ENCODE results near the gene MEA1.
A peak's percentile ranks its signal among the peaks of the same experiment; 100 is the strongest.

MEA1 gene

DNA sequence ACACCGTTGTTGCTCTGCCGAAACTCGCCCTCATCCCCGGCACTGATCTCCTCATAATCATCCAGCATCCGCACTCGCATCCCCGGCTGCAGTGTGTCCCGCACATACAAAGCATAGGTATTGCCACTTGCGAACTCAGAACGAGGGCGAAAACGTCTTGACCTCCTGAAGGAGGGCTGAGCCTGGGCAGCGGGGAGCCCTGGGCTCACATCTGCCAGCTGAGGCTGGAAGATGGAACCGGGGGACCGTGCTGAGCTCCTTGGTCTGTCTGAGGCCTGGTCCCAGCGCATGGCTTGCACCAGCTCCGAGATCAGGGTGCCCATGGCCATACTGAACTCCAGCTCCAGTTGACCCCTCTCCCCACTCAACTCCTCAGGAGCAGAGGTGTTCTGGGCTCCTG, 37.2 kb upstream of the MEA1 start:
- H2AK5ac ChIP-seq (ENCODE audit: low read length): no peak overlapping the region
- H3K4me3 ChIP-seq (ENCODE audit: low read depth, low read length): peak overlapping the region; percentile 21
- H3K79me2 ChIP-seq (ENCODE audit: control insufficient read depth, insufficient read depth, low read length, poor library complexity): peaks cover 8% of the 10 kb centered on the region
- H3K9ac ChIP-seq (ENCODE audit: low read length): no peak overlapping the region
- no peak overlapping the region for H3K14ac ChIP-seq (ENCODE audit: low read length)
- H3K79me1 ChIP-seq (ENCODE audit: low read length): peaks cover 9% of the 10 kb centered on the region
- H3K9me3 ChIP-seq (ENCODE audit: insufficient read depth, low read depth, low read length): no peaks in the 10 kb centered on the region
- H3K27me3 ChIP-seq (ENCODE audit: insufficient read depth, low read length): no peaks in the 10 kb centered on the region
- no peak overlapping the region for H4K8ac ChIP-seq (ENCODE audit: low read depth, low read length)
- no peak overlapping the region for H4K91ac ChIP-seq (ENCODE audit: low read depth, low read length)
- no peak overlapping the region for H4K12ac ChIP-seq (ENCODE audit: low read depth, low read length)
- no peak overlapping the region for H3K23ac ChIP-seq (ENCODE audit: low read length)
- H3K27ac ChIP-seq (ENCODE audit: low read depth, low read length): no peak overlapping the region
- WGBS (ENCODE audit: extremely low coverage, insufficient coverage, insufficient read length): no CpG with 5 or more reads among the region's 17 CpGs
- H2BK5ac ChIP-seq (ENCODE audit: low read depth, low read length, poor library complexity): no peak overlapping the region
- peak overlapping the region; percentile 14 for H3K4me2 ChIP-seq (ENCODE audit: low read length)
- no peak overlapping the region for H2BK12ac ChIP-seq (ENCODE audit: low read length)
- peaks cover 47 to 53% of the 10 kb centered on the region in 2 experiments for H3K36me3 ChIP-seq (ENCODE audit: control insufficient read depth in 1 of 2, insufficient read depth in 2 of 2, low read length in 2 of 2)
- H3K18ac ChIP-seq (ENCODE audit: low read length): no peak overlapping the region
- no peak overlapping the region for H3K4ac ChIP-seq (ENCODE audit: low read depth, low read length)
- no peak overlapping the region for H2BK120ac ChIP-seq (ENCODE audit: insufficient read depth, low read length, poor library complexity)
- no peak overlapping the region for H2AFZ ChIP-seq (ENCODE audit: insufficient read depth, low read length, poor library complexity)
- no peak for DNase-seq
- H3K4me1 ChIP-seq (ENCODE audit: control insufficient read depth in 1 of 2, insufficient read depth in 2 of 2, low read length in 2 of 2): peaks cover 18 to 38% of the 10 kb centered on the region in 2 experiments

DNA sequence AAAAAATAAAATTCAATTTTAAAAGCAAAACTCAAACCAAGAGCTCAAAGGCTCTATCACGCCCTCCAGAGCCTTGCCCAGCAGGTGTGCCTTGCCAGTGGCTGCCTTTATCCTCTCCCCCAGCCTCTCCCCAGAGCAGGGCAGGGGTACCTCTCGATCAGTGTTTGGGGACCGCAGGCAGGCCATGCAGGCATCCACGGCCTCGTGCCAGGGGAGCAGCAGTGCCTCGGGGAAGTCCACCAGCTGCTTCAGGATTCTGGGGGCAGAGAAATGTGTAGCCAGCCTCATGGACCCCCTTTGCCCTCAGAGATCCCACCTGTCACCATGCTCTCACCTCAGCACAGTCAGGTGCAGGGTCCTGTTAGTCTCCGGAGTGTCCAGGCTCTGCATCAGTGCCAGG, 34.3 kb upstream of the MEA1 start:
- WGBS (ENCODE audit: extremely low coverage, insufficient coverage, insufficient read length): no CpG with 5 or more reads among the region's 7 CpGs
- Histone ChIP-seq H3K79me2 (ENCODE audit: control insufficient read depth, insufficient read depth, low read length, poor library complexity) (peaks cover 2% of the 10 kb centered on the region), H3K27me3 (ENCODE audit: insufficient read depth, low read length) (no peaks in the 10 kb centered on the region), H3K79me1 (ENCODE audit: low read length) (peaks cover 2% of the 10 kb centered on the region), H4K8ac (ENCODE audit: low read depth, low read length) (no peak overlapping the region), H3K9me3 (ENCODE audit: insufficient read depth, low read depth, low read length) (no peaks in the 10 kb centered on the region), H3K14ac (ENCODE audit: low read length) (no peak overlapping the region), H3K9ac (ENCODE audit: low read length) (no peak overlapping the region), H4K91ac (ENCODE audit: low read depth, low read length) (no peak overlapping the region), H3K27ac (ENCODE audit: low read depth, low read length) (no peak overlapping the region), H3K4me2 (ENCODE audit: low read length) (no peak overlapping the region), H2AFZ (ENCODE audit: insufficient read depth, low read length, poor library complexity) (no peak overlapping the region), H3K36me3 (ENCODE audit: control insufficient read depth in 1 of 2, insufficient read depth in 2 of 2, low read length in 2 of 2) (peaks cover 71 to 74% of the 10 kb centered on the region in 2 experiments), H2BK5ac (ENCODE audit: low read depth, low read length, poor library complexity) (no peak overlapping the region), H2BK12ac (ENCODE audit: low read length) (no peak overlapping the region), H2AK5ac (ENCODE audit: low read length) (no peak overlapping the region), H3K18ac (ENCODE audit: low read length) (no peak overlapping the region), H3K4me1 (ENCODE audit: control insufficient read depth in 1 of 2, insufficient read depth in 2 of 2, low read length in 2 of 2) (peaks cover 8 to 20% of the 10 kb centered on the region in 2 experiments), H3K23ac (ENCODE audit: low read length) (no peak overlapping the region), H3K4ac (ENCODE audit: low read depth, low read length) (no peak overlapping the region), H4K12ac (ENCODE audit: low read depth, low read length) (no peak overlapping the region), H2BK120ac (ENCODE audit: insufficient read depth, low read length, poor library complexity) (no peak overlapping the region), H3K4me3 (ENCODE audit: low read depth, low read length) (no peak overlapping the region)
- DNase-seq: no peak

DNA sequence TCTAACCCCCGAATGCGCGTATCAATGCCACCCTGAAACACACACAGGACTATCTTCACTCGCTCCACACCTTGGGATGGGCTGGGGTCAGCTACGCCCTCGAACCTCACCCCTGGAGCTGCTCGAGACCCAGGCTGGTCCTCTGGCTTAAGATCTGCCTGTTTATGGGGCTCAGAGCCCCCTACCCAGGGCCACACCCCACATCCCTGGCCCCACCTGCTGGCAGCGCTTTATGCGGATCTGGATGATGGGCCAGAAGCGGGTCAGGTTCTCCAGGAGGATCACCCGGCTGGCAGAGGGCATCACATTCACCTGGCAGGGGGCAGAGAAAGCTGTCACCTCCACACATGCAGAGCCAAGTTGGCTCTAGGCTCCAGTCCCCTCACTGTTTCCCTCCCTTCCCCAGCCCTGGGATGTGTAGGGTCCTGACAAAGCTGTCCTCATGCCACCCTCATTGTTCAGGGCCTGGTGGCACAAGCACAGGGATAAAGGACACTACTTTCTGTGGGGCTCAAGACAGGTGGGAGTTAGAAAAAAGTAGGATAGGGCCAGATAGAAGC, 31.7 kb upstream of the MEA1 start:
- H3K4me2 ChIP-seq (ENCODE audit: low read length): no peak overlapping the region
- H2BK5ac ChIP-seq (ENCODE audit: low read depth, low read length, poor library complexity): no peak overlapping the region
- no peak overlapping the region for H3K14ac ChIP-seq (ENCODE audit: low read length)
- H2AK5ac ChIP-seq (ENCODE audit: low read length): no peak overlapping the region
- H3K4me1 ChIP-seq (ENCODE audit: control insufficient read depth in 1 of 2, insufficient read depth in 2 of 2, low read length in 2 of 2): no peaks in the 10 kb centered on the region
- no peak overlapping the region for H3K18ac ChIP-seq (ENCODE audit: low read length)
- no peak for DNase-seq
- no peaks in the 10 kb centered on the region for H3K9me3 ChIP-seq (ENCODE audit: insufficient read depth, low read depth, low read length)
- H3K79me1 ChIP-seq (ENCODE audit: low read length): no peaks in the 10 kb centered on the region
- no peak overlapping the region for H4K91ac ChIP-seq (ENCODE audit: low read depth, low read length)
- H3K9ac ChIP-seq (ENCODE audit: low read length): no peak overlapping the region
- H3K79me2 ChIP-seq (ENCODE audit: control insufficient read depth, insufficient read depth, low read length, poor library complexity): no peaks in the 10 kb centered on the region
- H2BK120ac ChIP-seq (ENCODE audit: insufficient read depth, low read length, poor library complexity): no peak overlapping the region
- no peak overlapping the region for H4K8ac ChIP-seq (ENCODE audit: low read depth, low read length)
- H3K27me3 ChIP-seq (ENCODE audit: insufficient read depth, low read length): no peaks in the 10 kb centered on the region
- H3K4me3 ChIP-seq (ENCODE audit: low read depth, low read length): no peak overlapping the region
- peaks cover 71 to 74% of the 10 kb centered on the region in 2 experiments for H3K36me3 ChIP-seq (ENCODE audit: control insufficient read depth in 1 of 2, insufficient read depth in 2 of 2, low read length in 2 of 2)
- H2BK12ac ChIP-seq (ENCODE audit: low read length): no peak overlapping the region
- H3K23ac ChIP-seq (ENCODE audit: low read length): no peak overlapping the region
- WGBS (ENCODE audit: extremely low coverage, insufficient coverage, insufficient read length): no CpG with 5 or more reads among the region's 11 CpGs
- H3K4ac ChIP-seq (ENCODE audit: low read depth, low read length): no peak overlapping the region
- H3K27ac ChIP-seq (ENCODE audit: low read depth, low read length): no peak overlapping the region
- no peak overlapping the region for H4K12ac ChIP-seq (ENCODE audit: low read depth, low read length)
- H2AFZ ChIP-seq (ENCODE audit: insufficient read depth, low read length, poor library complexity): no peak overlapping the region

DNA sequence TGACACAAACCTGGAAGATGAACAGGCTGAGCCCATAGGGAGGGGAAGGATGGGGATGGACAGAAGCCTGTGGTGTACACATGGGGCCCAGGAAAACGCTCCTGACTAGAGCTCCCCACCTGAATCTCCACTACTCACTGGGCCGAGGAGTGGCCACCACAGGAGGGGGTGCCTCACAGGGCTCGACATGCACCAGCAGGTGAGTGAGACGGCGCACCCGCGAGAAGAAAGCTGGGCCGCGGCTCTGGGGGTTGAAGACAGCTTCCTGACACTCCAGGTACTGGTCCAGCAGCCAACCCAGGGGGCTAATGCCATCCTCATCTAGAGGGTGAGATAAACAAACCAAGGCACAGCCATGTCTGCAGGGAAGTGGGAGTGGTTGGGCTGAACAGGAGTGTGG, 29.6 kb upstream of the MEA1 start:
- no peak overlapping the region for H3K9ac ChIP-seq (ENCODE audit: low read length)
- H2BK12ac ChIP-seq (ENCODE audit: low read length): no peak overlapping the region
- no peak overlapping the region for H3K18ac ChIP-seq (ENCODE audit: low read length)
- H2BK120ac ChIP-seq (ENCODE audit: insufficient read depth, low read length, poor library complexity): no peak overlapping the region
- H3K79me2 ChIP-seq (ENCODE audit: control insufficient read depth, insufficient read depth, low read length, poor library complexity): no peaks in the 10 kb centered on the region
- DNase-seq: no peak
- H3K27ac ChIP-seq (ENCODE audit: low read depth, low read length): no peak overlapping the region
- H2AK5ac ChIP-seq (ENCODE audit: low read length): no peak overlapping the region
- no peak overlapping the region for H2BK5ac ChIP-seq (ENCODE audit: low read depth, low read length, poor library complexity)
- H2AFZ ChIP-seq (ENCODE audit: insufficient read depth, low read length, poor library complexity): no peak overlapping the region
- H3K79me1 ChIP-seq (ENCODE audit: low read length): no peaks in the 10 kb centered on the region
- H3K4me2 ChIP-seq (ENCODE audit: low read length): no peak overlapping the region
- H4K91ac ChIP-seq (ENCODE audit: low read depth, low read length): no peak overlapping the region
- no peaks in the 10 kb centered on the region for H3K9me3 ChIP-seq (ENCODE audit: insufficient read depth, low read depth, low read length)
- no CpG with 5 or more reads among the region's 9 CpGs for WGBS (ENCODE audit: extremely low coverage, insufficient coverage, insufficient read length)
- H3K14ac ChIP-seq (ENCODE audit: low read length): no peak overlapping the region
- H4K8ac ChIP-seq (ENCODE audit: low read depth, low read length): no peak overlapping the region
- no peak overlapping the region for H3K23ac ChIP-seq (ENCODE audit: low read length)
- no peaks in the 10 kb centered on the region for H3K4me1 ChIP-seq (ENCODE audit: control insufficient read depth in 1 of 2, insufficient read depth in 2 of 2, low read length in 2 of 2)
- no peak overlapping the region for H3K4me3 ChIP-seq (ENCODE audit: low read depth, low read length)
- peaks cover 77 to 78% of the 10 kb centered on the region in 2 experiments for H3K36me3 ChIP-seq (ENCODE audit: control insufficient read depth in 1 of 2, insufficient read depth in 2 of 2, low read length in 2 of 2)
- no peak overlapping the region for H3K4ac ChIP-seq (ENCODE audit: low read depth, low read length)
- H3K27me3 ChIP-seq (ENCODE audit: insufficient read depth, low read length): no peaks in the 10 kb centered on the region
- peak overlapping the region; percentile 37 for H4K12ac ChIP-seq (ENCODE audit: low read depth, low read length)
